GM19328 (cell line): ENCODE data around the gene TMEM219.

Experiments used
- ATAC-seq: cut with Tn5 transposase; IDR thresholded peaks from one replicate; pipeline ENCODE4 v1.9.1; 2021; ENCODE audit warnings: mild to moderate bottlenecking, moderate library complexity; ENCODE audit not compliant: unreplicated experiment

Gene TMEM219

GRCh38 chr16:29978564-29979270 lies 16.8 kb downstream of the TMEM219 start:
- no peak for ATAC-seq

- ATAC-seq = no peak
These were observed 20.9 kb downstream of the TMEM219 start for GRCh38 chr16:29982560-29983419.

GRCh38 chr16:29983420-29984136 lies 21.7 kb downstream of the TMEM219 start:
- no peak for ATAC-seq

- no peak for ATAC-seq
These were observed 22.4 kb downstream of the TMEM219 start for GRCh38 chr16:29984137-29984763.

GRCh38 chr16:29984764-29985147 lies 22.9 kb downstream of the TMEM219 start:
- ATAC-seq = no peak

GRCh38 chr16:29985271-29985811 lies 23.5 kb downstream of the TMEM219 start:
- no peak for ATAC-seq

- no peak for ATAC-seq
These were observed 24.4 kb downstream of the TMEM219 start for GRCh38 chr16:29986231-29986630.

- no peak for ATAC-seq
These were observed 25.1 kb downstream of the TMEM219 start for GRCh38 chr16:29986931-29987330.

GRCh38 chr16:29987371-29988085 lies 25.6 kb downstream of the TMEM219 start:
- ATAC-seq = no peak

- ATAC-seq = no peak
These were observed 26.6 kb downstream of the TMEM219 start for GRCh38 chr16:29988346-29989075.

- ATAC-seq = no peak
These were observed 27.4 kb downstream of the TMEM219 start for GRCh38 chr16:29989111-29989858.

- no peak for ATAC-seq
These were observed 28.2 kb downstream of the TMEM219 start for GRCh38 chr16:29990034-29990433.

- no peak for ATAC-seq
These were observed 29.1 kb downstream of the TMEM219 start for GRCh38 chr16:29990883-29991570.

GRCh38 chr16:29991571-29991904 lies 29.7 kb downstream of the TMEM219 start:
- ATAC-seq = no peak

GRCh38 chr16:29992344-29992967 lies 30.6 kb downstream of the TMEM219 start:
- ATAC-seq = no peak

- ATAC-seq = no peak
These were observed 31.5 kb downstream of the TMEM219 start for GRCh38 chr16:29993191-29993902.

GRCh38 chr16:29993903-29994599 lies 32.2 kb downstream of the TMEM219 start:
- no peak for ATAC-seq
